Right atrium auricular region (tissue), 2 donors: ENCODE data around the gene DPYSL5. TPM values are rescaled to one million over a fixed set of nuclear protein-coding genes. Genes with fewer than 3 reads are reported as not detected.
A peak's percentile ranks its signal among the peaks of the same experiment; 100 is the strongest.

ENCODE experiments used
- DNase-seq: peaks from one replicate; pipeline ENCODE4 v3.0.0-alpha.2; 2019; ENCODE audit warnings: low spot score
- H3K27ac ChIP-seq, 2 donors: fragments of 200-600 bp; sonication (generic); 1 replicate in 1 of 2; 2 replicates in 1 of 2; pipeline ENCODE4 v1.5.1; 2016 to 2019
- H3K27me3 ChIP-seq, 2 donors: fragments of 200-600 bp; sonication (generic); one replicate each; pipeline versions ENCODE4 v1.5.1 to v1.6.0; 2017 to 2019
- H3K36me3 ChIP-seq: fragments of 200-600 bp; sonication (generic); one replicate; pipeline ENCODE4 v1.5.1; 2016
- H3K4me1 ChIP-seq, 2 donors: fragments of 200-600 bp; sonication (generic); one replicate each; pipeline versions ENCODE4 v1.5.1 to v1.6.0; 2017 to 2019
- H3K4me3 ChIP-seq, 2 donors: fragments of 200-600 bp; sonication (generic); 1 replicate in 1 of 2; 2 replicates in 1 of 2; pipeline ENCODE4 v1.5.1; 2017 to 2019; ENCODE audit warnings: mild to moderate bottlenecking in 1 of 2, moderate library complexity in 1 of 2
- H3K9me3 ChIP-seq, 2 donors: fragments of 200-600 bp; sonication (generic); one replicate each; pipeline ENCODE4 v1.5.1; 2019
- total RNA-seq, 2 donors: library from RNA; depleted of rRNA; stranded (reverse); fragments of >200 nt; gene quantifications; one replicate each; pipeline ENCODE4 v1.1.0, GENCODE V29; 2016
- TF ChIP-seq, protein P1 (sequence below), 2 donors: fragments of 200-600 bp; sonication (generic); IDR thresholded peaks; one replicate each; pipeline ENCODE4 v1.5.1; 2019; ENCODE audit warnings: antibody characterized with exemption in 2 of 2

DPYSL5 gene
- total RNA-seq, 2 donors from 2014 or later, result 0.12 TPM; not detected in 1

DNA sequence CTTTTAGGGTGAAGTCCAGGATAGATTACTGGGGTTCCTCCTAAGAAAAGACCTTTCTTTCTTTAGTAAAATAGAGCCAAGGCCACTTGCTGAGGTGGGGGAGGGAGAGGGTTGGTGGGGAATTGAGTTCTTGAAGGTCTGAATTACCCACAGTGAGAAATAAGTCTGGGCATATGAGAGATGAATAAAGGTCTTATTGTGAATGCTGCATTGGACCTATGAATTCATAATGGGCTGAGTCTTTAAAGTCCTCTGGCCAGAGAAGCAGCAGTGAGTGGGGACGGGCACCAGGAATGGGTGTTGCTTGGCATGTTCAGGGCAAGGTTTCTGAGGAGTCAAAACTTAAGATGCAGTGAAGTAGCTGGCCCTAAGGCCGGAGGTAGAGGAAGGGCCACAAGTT, 133.0 kb downstream of the DPYSL5 start:
- Histone ChIP-seq H3K4me1 (peaks cover 0 to 40% of the 10 kb centered on the region in 2 donors), H3K27ac (no peak overlapping the region), H3K9me3 (no peaks in the 10 kb centered on the region), H3K36me3 (no peaks in the 10 kb centered on the region), H3K27me3 (no peaks in the 10 kb centered on the region), H3K4me3 (no peak overlapping the region)
- no peak for DNase-seq
- TF ChIP-seq, protein P1, sequence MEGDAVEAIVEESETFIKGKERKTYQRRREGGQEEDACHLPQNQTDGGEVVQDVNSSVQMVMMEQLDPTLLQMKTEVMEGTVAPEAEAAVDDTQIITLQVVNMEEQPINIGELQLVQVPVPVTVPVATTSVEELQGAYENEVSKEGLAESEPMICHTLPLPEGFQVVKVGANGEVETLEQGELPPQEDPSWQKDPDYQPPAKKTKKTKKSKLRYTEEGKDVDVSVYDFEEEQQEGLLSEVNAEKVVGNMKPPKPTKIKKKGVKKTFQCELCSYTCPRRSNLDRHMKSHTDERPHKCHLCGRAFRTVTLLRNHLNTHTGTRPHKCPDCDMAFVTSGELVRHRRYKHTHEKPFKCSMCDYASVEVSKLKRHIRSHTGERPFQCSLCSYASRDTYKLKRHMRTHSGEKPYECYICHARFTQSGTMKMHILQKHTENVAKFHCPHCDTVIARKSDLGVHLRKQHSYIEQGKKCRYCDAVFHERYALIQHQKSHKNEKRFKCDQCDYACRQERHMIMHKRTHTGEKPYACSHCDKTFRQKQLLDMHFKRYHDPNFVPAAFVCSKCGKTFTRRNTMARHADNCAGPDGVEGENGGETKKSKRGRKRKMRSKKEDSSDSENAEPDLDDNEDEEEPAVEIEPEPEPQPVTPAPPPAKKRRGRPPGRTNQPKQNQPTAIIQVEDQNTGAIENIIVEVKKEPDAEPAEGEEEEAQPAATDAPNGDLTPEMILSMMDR (IDR thresholded peaks at IDR 0.05), result no peak

DNA sequence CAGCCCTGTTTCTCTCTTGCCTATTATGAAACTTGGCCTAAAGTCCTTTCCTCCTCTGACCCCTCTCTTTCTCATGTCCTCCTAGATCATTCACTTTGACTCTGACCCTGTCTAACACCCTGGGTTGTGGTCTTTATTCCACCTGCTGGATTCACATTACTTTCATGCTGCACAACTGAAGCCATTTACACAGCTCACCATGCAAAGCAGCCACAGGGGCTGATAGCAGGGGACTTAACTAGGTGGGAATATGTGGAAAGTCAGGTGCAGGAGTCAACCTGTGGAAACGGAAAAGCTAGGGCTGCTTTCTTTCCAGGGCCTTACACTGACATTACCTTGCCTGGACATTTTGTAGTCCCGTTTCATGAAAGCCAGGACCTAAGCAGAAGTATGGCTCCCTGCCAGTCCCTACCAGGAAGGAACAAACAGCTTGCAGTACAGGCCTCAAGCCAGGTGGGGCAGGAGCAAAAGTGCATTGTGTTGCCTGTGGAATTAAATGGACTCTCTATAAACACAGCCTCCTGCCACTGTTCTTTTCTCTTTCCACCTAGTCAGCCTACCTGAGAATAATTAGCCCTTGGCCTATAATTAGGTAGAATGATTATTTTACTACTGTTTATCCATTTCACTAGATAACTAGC, 134.3 kb downstream of the DPYSL5 start:
- Histone ChIP-seq H3K36me3 (no peaks in the 10 kb centered on the region), H3K4me1 (peaks cover 0 to 32% of the 10 kb centered on the region in 2 donors), H3K9me3 (no peaks in the 10 kb centered on the region), H3K4me3 (no peak overlapping the region), H3K27me3 (no peaks in the 10 kb centered on the region), H3K27ac (peak overlapping the region in 1 of 2 donors; percentile 50)
- DNase-seq, result peak; percentile 70
- TF ChIP-seq, protein P1 (IDR thresholded peaks at IDR 0.05), result peak; percentile 20 to 56

DNA sequence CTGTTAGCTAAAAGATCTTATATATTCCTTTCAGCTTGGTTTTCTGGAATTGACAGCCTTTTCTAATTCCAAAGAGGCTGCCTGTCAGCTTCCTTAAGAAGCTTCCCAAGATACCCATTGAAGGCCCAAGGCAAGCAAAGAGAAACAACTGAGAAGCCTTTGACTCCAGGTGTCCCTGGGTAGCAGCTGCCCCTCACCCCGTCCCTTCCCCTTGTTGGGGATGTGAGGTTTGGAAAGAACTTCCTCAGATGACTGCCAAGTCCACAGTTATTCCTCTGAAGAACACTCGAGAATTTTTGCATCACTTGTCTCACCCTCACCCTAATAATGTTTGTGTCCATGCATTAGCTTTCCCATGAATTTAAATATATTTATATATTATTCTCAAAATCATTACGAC, 135.8 kb downstream of the DPYSL5 start:
- no peaks in the 10 kb centered on the region for H3K36me3 ChIP-seq
- H3K4me1 ChIP-seq, result peaks cover 0 to 21% of the 10 kb centered on the region in 2 donors
- H3K27ac ChIP-seq, result no peak overlapping the region
- no peaks in the 10 kb centered on the region for H3K27me3 ChIP-seq
- TF ChIP-seq, protein P1 (IDR thresholded peaks at IDR 0.05), result no peak
- DNase-seq, result no peak
- no peak overlapping the region for H3K4me3 ChIP-seq
- H3K9me3 ChIP-seq, result no peaks in the 10 kb centered on the region

DNA sequence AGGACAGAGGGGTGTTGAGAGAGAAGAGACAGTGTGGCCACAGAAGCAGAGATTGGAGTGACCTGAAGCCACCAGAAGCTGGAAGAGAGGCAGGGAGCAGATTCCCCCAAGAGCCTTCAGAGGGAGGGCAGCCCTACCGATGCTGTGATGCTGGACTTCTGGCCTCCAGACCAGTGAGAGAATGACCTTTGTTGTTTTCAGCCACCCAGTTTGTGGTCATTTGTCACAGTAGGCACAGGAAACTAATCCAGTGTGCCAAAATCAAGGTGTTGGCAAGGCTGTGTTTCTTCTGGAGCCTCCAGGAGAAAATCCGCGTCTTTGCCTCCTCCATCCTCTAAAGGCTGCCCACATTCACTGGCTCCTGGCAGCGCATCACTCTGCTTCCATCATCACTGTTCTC, 137.9 kb downstream of the DPYSL5 start:
- Histone ChIP-seq H3K27ac (no peak overlapping the region), H3K36me3 (no peaks in the 10 kb centered on the region), H3K4me3 (no peak overlapping the region), H3K9me3 (no peaks in the 10 kb centered on the region), H3K4me1 (peaks cover 0 to 13% of the 10 kb centered on the region in 2 donors), H3K27me3 (no peaks in the 10 kb centered on the region)
- DNase-seq, result no peak
- TF ChIP-seq, protein P1 (IDR thresholded peaks at IDR 0.05), result no peak

DNA sequence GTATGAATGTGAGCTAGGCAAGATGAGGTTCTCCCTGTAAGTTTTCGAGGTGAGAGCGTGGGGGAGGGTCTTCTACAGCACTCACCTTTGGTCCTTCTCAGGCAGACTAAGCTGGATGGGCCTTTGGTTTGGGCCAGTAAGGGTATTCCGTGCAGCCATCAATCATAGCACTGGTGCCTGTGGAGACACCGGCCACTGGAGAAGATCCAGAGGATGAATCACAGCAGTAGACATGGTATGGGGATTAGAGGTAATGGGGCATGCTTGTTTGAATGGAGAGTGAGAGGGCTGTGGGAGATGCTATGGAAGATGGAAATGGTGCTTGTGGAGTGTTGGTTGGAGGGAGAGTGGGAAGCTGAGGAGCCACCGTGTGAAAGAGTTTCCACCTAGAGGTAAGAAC, 138.6 kb downstream of the DPYSL5 start:
- Histone ChIP-seq H3K36me3 (no peaks in the 10 kb centered on the region), H3K27ac (no peak overlapping the region), H3K4me1 (peaks cover 0 to 13% of the 10 kb centered on the region in 2 donors), H3K27me3 (no peaks in the 10 kb centered on the region), H3K9me3 (no peaks in the 10 kb centered on the region), H3K4me3 (no peak overlapping the region)
- TF ChIP-seq, protein P1 (IDR thresholded peaks at IDR 0.05), result no peak
- no peak for DNase-seq
